T-helper 2 cell treated with Interferon-gamma antibody and Interleukin-4, amounts not matched to agents 100 ng/mL and 5 ng/mL, for 36 hours (primary cell): ENCODE data around the gene DUSP7. TPM values are rescaled to one million over a fixed set of nuclear protein-coding genes. Genes with fewer than 3 reads are reported as not detected.
"Not testable (repeated sequence)": the region's sequence is repeated elsewhere in the genome, so short reads cannot be mapped to it uniquely, and the experiment has no call there.

Source experiments
- intact Hi-C: fragments of 100-400 bp; cut with micrococcal nuclease; formaldehyde crosslinking; loops from one replicate; pipeline ENCODE4 v1.15.1; 2023
- total RNA-seq: library from RNA; stranded (reverse); gene quantifications from 2 replicates; pipeline ENCODE4 v1.2.3, GENCODE V29; 2022

DUSP7 gene
- total RNA-seq, 1 donor from 2014 or later, result 43.7 TPM

DNA sequence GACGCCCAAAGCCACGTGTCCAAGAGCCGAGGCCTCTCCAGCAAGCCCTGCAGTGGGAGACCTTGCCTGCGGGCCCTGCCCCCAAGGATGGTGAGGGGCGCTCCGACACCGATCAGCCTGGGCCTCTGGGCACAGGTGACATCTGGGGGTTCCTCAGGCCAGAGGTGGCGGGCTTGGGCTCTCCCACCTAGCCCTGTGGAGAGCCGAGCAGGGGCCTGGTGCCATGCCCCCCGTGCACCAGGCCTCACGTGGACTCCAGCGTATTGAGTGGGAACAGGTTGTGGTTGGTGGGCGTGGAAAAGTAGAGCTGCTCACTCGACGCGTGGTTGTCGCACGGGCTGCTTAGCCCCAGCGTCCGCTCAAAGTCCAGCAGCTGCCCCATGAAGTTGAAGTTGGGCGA is 5.8 kb downstream of the DUSP7 start:
- intact Hi-C loops, result no loop called here

DNA sequence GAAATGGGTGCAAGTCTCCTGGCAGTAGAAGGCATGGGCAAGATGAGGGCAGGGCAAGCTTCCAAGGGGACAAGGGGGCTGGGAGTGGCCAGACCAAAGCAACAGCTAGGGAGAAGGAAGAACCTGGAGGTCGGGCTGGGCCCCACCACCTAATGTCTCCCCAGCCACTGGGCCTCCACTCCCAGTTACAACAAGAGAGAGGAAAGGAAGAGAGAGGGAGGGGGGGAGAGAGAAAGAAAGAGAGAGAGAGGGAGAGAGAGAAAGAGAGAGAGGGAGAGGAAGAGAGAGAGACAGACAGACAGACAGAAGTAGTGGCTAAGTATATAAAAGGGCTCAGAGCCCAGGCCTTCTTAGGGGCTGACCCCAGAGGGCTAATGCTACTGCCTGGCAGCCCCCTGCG is 6.9 kb downstream of the DUSP7 start:
- intact Hi-C loops, result no loop called here

DNA sequence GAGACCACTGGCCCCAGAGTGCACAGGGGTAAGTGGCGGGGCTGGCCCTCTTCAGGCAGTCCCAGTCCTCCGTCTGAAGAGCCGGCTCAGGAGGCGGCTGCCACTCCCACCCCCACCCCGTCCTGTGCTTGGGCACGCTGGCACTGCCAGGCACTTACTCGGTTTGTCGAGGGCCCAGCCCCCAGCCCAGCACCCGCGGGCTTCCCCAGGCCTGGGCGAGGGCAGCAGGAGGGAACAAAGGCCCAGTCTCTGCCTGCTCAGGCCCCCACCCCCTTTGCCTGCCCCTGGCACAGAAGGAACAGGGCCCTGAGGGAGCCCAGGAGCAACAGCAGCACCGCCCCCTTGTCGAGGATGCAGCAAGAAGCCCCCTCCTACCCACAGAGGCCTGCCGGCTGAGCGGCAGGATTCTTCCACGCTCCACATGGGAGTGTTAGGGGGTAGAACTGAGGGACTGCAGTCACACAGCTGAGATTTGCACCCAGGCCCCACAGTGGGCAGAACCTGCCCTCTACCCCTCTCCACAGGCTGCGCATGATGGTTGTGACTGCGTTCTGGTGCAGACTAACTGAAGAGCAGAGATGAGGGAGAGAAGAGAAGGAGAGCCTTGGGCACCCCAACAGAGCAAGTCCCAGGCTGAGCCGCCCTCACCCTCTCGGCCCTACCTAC is 8.9 kb downstream of the DUSP7 start:
- intact Hi-C loops, result no loop called here

DNA sequence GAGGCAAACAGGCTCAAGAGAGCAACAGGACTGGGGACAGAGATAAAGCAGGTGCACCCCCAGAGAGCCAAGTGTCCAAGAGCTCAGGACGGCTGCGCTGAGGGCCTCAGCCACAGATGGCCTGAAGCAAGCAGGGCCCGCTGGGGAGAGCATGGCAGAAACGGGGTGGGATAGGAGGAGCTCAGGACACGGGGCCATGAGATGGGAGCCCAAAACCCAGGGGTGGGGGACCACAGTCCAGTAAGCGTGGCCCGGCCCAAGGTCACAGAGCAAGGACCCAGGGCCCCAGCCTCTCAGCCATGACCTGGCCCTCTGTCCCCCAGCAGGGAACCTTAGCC is 9.5 kb downstream of the DUSP7 start:
- intact Hi-C loops, result no loop called here

DNA sequence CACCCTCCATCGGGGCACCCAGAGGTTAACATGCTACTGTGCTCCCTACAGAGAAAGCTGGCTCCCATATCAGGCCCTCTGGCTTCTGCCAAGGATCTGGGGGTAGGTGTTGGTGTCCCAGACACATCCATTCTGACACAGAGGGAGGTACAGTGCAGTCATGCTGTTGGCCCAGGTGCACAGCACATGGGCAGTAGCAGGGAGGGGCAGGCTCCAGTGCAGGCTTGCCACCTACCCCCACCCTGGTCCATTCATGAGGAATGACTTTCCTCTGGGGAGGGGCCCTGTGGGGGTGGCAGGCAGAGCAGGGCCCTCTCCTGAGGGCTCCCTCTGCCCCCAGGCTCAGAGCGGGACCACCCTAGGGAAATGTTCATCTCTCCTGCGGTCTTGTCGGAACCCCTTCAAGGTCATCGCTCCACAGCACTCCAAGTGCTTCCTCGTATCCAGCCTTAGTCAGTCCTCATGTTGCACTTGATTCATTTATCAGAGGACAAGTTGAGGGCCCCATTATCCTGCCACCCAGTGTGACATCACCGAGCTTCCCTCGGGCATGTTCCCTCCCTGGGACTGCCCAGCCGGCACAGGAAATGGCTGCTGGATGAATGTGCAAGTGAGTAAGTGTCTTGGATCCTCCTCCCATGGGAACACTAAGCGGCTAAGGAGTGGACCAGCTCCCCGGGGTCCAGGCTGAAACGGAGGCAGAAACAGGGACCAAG is 10.0 kb downstream of the DUSP7 start:
- intact Hi-C loops, result no loop called here

DNA sequence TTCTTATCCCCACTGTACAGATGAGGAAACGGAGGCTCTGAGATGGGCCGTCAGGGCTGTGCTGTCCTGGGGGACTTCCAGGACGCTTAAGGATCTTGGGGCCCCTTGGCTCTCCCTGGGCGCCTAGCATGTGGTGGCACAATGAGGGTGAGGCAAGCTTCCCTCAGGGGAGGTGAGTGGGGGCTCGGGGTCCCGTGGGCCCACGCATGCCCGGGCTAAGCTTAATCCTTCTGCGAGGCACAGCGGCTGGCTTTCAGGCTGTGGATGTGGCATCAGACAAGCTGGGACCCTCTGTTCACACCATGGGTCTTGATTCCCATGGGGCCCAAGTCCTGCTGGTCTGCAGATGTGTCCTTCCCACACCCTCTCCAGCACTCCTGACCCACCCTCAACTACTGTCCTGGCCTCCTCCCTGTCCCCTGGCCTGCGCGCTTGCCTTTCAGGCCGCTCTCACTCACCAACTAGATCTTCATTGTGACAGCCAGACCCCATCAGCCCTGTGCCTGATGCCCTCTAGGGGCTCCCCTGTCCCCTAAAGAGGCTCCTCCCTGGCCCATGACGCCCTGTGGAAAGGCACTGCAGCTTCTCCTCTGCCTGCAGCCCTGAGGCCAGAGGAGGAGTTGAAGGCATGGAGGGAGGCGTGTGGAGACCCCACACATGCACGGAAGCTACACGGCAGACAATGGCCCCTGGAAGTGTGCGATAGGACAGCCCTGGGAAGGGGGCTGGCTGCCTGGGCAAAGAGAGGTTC is 11.3 kb downstream of the DUSP7 start:
- intact Hi-C loops, result no loop called here

DNA sequence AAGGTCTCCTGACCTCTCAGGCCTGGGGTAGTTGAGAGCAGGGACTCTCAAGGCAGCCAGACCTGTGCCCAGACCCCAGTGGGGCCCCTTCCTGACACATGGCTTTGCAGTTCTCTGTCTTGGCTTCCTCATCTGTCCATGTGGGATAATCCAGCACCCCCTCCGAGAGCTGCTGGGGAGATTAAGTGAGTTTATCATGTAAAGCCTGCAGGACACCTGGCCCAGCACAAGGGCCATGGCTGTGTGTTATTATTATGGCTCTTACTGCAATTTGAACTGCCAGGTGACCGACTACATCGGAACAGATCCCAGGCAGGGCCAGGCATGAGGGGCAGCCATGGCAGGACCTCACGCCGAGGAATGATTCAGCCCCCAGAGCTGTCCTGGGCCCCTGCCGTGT is 12.6 kb downstream of the DUSP7 start:
- intact Hi-C loops, result no loop called here

DNA sequence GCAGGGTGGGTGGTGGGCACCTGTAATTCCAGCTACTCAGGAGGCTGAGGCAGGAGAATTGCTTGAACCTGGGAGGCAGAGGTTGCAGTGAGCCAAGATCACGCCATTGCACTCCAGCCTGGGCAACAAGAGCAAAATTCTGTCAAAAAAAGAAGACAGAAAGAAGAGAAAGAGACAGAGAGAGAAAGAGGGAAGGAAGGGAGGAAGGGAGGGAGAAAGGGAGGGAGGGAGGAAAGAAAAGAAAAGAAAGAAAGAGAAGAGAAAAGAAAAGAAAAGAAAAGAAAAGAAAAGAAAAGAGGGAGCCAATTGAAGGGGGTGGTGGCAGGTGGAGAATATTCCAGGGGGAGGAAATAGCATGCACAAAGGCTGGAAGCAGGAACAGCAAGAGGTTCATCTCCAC is 13.3 kb downstream of the DUSP7 start:
- intact Hi-C loops, result not testable (repeated sequence)

DNA sequence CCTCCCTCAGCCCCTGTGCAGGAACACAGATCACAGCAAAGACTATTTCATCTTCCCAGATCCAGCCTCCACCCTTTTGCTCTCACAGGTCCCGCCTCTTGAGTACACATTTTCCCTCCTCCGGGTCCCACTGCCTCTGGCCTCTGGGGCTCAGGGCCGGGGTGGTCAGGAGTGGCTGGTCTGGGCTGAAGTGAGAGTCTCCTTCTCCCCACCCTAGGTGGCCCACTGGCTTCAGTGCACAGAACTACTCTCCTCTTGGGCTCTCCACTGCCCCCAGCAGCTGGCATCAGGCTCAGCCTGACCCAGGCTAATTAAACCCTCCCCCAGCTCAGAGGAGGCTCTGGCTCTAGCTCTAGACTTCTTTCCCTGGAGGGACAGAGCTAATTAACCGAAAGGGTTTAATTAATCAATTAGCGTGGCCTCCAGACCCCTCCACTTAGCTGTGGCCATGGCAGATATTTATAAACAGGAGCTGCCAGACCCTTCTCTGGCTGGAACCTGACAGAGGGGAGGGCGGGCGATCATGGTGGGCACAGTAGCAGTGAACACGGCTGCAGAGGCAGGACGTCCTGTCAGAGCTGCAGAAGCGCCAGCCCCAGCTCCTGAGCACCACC is 15.1 kb downstream of the DUSP7 start:
- intact Hi-C loops, result no loop called here

DNA sequence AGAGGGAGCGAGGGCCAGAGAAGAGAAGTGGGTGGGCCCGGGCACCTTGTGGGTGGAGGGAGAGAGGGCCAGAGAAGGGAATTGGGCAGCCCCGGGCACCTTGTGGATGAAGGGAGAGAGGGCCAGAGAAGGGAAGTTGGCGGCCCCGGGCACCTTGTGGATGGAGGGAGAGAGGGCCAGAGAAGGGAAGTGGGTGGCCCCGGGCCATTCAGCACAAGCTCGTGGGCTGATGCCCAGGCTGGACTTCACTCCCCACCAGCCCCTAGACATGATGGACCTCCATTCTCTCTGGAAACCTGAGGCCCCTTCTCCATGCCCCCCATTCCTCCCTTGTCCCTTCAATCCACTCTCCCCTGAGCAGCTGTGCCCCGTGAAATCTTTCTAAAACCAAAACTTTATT is 15.8 kb downstream of the DUSP7 start:
- intact Hi-C loops, result no loop called here

DNA sequence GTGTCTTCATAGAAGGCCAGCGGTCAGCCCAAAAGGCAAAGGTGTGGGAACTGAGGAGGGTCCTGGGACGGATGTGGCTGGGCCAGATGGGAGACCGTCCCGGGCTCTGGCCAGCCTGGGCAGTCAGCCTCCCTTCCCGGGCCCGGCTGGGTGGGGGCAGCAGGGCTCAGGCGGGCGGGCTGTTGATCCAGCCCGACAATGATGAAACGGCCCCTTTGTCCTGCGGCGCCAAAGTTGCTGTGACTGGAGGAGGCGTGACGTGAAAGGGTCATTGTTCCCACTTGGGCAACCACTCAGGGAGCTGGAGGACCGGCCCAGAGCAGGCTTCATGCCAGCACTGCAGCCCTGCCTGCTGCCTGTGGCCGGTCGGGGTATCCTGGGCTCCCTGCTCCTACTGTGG is 16.5 kb downstream of the DUSP7 start:
- intact Hi-C loops, result no loop called here

DNA sequence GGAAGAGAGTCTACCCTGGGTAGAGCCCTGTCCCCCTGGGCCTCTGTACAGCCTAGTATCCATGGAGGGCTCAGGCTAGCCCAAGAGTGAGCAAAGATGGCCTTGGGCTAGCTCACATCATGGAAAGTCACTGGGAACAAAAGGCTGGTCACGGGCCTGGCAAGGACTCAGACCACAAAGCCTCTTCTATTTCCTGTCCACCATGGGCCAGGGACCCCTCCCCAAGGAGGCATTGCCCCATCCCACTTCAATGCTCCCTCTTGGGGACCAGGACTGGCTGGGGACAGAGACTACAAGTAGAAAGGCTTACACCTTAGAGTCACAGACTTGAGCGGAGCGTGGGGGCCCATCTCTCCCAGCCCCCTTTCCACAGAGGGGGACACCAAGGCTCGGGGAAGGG is 16.9 kb downstream of the DUSP7 start:
- intact Hi-C loops, result no loop called here

DNA sequence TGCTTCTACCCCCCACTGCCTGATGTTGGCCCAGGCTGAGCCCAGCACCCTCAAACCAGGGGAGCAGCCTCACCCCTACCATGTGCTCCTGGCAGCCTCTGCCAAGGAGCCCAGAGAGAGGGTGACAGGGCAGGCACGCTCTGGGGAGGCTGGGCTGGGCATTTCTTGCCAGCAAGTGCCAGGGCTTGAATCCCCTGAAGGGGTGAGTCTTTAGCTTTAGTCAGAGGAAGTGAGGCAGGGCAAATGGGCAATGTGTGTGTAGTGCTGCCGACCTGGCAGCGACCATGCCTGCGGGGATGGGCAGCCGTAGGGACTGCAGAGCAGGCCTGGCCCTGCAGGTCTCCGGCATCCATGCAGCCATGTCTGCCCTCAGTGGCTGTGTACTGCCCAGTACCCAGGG is 18.1 kb downstream of the DUSP7 start:
- intact Hi-C loops, result no loop called here

DNA sequence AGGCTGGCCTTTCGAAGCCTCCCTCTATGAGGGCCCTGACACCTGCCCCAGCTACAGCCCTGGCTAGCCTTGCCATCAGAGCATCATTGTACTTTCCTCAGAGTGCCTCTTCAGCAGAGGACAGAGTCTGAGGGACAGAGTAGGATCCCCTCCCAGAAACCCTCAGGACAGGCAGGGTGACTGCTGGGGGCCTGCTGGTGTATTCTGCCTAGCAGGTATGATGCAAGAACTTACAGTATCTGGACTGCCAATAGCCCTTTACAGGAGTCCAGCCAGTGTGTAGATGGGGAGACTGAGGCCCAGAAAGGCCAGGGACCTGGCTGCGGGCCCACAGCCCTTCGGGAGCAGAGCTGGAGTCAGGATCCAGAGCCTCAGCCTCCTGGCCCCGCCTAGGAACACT is 19.1 kb downstream of the DUSP7 start:
- intact Hi-C loops, result no loop called here

DNA sequence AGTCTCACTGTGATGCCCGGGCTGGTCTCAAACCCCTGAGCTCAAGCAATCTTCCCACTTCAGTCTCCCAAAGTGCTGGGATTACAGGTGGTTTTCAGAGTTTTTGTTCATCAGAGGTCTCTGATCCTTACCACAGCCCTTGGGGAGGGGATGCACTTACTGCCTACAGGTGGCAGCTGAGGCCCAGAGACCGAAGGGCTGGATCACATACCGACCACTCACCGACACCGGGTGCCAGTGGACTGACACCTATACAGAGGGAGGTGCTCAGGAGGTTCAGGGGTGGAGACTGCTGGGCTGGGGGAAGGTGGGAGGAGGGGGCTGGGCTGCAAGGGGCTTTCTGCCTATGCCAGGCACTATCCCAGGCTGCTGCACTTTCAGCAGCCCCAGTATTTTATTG is 19.5 kb downstream of the DUSP7 start:
- intact Hi-C loops, result no loop called here

DNA sequence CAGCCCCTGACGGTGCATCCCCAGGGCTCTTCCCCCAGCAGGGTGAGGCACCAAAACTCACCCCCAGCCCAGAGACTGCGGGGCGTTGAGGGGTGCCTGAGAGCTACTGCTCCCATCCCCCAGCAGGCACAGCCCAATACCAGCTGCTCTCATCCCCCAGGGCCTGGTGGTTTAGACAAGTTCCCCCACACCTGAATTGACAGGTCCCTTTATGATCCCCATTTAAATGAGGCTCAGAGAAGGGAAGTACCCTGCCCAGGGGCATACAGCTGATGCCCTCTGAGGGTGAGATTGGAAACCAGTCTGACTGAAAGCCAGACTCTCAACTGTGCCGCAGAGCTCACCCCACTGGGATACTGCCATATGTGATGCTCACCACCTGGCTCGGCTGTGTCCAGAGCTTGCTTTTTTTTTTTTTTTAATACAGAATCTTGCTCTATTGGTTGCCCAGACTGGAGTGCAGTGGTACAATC is 20.1 kb downstream of the DUSP7 start:
- intact Hi-C loops, result no loop called here

DNA sequence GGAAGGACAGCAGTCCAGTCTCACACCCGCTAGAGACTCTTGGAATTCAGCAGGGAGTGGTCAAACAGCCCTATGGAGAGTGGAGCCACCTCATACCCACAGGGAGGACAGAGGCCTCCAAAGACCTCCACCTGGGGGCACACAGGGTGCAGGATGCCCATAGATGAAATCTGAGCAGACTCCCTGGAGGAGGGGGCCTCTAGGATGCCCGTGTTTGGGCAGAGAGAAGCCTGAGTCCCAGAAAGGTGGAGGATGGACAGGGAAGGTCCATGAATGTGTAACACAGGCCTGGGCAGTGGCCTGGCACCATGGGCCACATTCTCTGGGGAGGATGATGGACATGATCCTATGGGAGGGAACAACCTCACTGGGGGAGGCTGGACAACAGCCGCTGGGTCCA is 21.7 kb downstream of the DUSP7 start:
- intact Hi-C loops, result no loop called here

DNA sequence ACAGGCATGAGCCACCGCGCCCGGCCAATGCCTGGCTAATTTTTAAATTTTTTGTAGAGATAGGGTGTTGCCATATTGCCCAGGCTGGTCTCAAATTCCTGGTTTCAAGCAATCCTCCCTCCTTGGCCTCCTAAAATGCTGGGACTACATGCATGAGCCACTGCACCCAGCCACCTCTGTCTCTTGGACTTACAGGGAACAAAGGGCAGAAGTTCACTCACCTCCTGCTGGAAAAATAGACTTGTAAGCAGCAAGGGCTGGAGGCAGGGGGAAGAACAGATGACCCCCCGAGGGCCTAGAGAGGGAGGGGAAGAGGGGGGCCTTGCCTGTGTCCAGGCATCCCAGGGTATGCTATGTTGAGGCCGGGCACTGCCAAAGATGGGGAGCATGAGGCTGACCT is 22.2 kb downstream of the DUSP7 start:
- intact Hi-C loops, result no loop called here

DNA sequence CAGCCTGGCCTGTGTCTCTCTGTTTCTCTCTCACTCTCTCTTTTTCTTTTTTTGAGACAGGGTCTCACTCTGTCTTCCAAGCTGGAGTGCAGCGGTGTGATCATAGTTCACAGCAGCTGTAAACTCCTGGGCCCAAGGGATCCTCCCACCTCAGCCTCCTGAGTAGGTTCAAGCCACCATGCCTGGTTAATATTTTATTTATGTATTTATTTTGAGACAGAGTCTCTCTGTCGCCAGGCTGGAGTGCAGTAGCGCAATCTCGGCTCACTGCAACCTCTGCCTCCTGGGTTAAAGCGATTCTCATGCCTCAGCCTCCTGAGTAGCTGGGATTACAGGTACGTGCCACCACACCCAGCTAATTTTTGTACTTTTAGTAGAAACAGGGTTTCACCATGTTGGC is 22.6 kb downstream of the DUSP7 start:
- intact Hi-C loops, result not testable (repeated sequence)

DNA sequence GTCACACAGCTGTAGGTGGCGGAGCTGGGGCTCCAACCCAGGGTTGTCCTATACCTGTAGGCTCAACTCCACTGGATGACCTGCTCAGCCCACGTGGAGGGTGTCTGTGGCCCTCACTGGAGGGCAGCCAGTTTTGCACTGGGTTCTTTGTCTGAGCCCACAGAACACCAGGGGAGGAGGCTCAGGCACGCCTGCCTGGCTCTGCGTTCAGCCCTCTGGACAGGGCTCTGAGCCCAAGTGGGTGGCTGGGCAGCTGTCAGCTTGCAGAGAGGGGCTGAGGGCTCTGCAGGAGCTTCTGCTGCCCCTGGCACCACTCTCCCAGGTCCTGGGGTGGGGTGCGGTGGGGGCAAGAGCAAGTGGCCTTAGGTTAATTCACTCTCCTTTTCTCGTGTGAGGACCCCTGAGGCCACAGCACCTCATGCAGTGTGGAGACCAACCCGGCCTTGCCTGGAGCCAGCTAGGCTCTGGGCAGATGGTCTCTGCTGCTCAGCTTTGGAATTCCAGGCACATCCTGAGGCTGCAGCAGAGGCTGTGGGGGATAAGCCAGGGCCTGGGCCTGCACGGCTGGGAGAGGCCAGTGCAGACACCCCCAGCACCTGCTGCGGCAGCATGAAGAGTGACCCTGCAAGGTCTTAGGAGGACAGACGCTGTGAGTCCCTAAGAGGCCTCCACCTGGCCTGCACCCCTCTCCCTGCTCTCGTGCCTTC is 23.5 kb downstream of the DUSP7 start:
- intact Hi-C loops, result no loop called here

DNA sequence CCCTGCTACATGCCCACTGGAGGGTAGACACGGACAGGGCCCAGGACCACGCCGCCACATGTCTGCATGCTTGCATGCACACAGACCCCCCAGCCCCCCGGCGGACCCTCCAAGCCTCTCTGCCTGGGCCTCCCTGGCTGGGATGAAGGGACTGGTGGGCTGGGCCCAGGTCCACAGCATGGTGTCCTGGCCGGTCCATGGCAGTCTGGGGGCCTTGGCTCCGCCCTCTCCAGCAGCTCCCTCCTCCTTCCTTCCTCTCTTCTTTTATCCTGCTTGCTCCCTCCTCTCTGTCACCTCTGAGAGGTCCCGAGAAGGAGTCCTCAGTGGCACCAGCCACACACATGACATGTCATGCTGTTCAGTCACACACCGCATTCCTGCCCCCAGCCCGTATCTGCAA is 24.5 kb downstream of the DUSP7 start:
- intact Hi-C loops, result no loop called here
